Neural crest cell (in vitro differentiated cells): Measurements from ENCODE around the gene SRSF9. TPM values are rescaled to one million over a fixed set of nuclear protein-coding genes. Genes with fewer than 3 reads are reported as not detected.

Source experiments
- DNase-seq: peaks from one replicate; pipeline ENCODE4 v3.0.0; 2021; ENCODE audit warnings: low read depth, mixed read lengths, low spot score
- H3K27ac Mint-ChIP-seq: one replicate; pipeline ENCODE4 v1.8.0; 2021; ENCODE audit warnings: mild to moderate bottlenecking, mixed read lengths; ENCODE audit not compliant: unreplicated experiment
- H3K27me3 Mint-ChIP-seq: 2 replicates; pipeline ENCODE4 v1.8.0; 2021; ENCODE audit warnings: low read depth, mild to moderate bottlenecking, mixed read lengths
- H3K36me3 Mint-ChIP-seq: 2 replicates; pipeline ENCODE4 v1.8.0; 2021; ENCODE audit warnings: low read depth, mild to moderate bottlenecking, mixed read lengths
- H3K4me1 Mint-ChIP-seq: 2 replicates; pipeline ENCODE4 v1.8.0; 2021; ENCODE audit warnings: mixed read lengths
- H3K4me3 Mint-ChIP-seq: one replicate; pipeline ENCODE4 v1.8.0; 2021; ENCODE audit warnings: mild to moderate bottlenecking, mixed read lengths
- H3K9me3 Mint-ChIP-seq: 2 replicates; pipeline ENCODE4 v1.8.0; 2021; ENCODE audit warnings: mixed read lengths
- total RNA-seq: library from RNA; stranded (reverse); gene quantifications from 2 replicates; pipeline ENCODE4 v1.2.1, GENCODE V29; 2021
- TF ChIP-seq, protein P1 (sequence below): fragments of 200-600 bp; sonication (generic); conservative IDR thresholded peaks from 2 replicates; pipeline ENCODE4 v1.5.0; 2021; ENCODE audit warnings: antibody characterized with exemption, mild to moderate bottlenecking

Gene SRSF9
- total RNA-seq, 1 donor from 2014 or later = 361 TPM

DNA sequence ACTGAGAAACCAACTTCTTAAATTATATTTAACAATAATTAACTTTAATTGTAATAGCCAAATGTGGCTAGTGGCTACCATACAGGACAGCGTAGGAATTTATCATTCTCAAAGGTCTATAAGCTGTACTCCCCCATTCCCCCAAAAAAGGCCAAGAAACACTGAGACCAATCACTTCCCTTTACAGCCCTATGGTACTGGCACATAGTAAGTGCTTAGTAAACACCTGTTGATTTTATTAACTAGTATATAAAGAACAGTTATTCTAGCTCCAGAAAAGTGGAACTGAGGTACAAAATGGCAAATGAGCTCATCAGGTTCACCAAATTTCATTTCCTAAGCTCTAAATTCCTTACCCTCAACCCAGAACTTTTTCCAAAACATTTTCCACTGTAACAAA is 6.1 kb upstream of the SRSF9 start:
- H3K4me3 Mint-ChIP-seq = no peak overlapping the region
- H3K36me3 Mint-ChIP-seq = no peaks in the 10 kb centered on the region
- H3K27me3 Mint-ChIP-seq = no peaks in the 10 kb centered on the region
- H3K9me3 Mint-ChIP-seq = no peaks in the 10 kb centered on the region
- no peak for DNase-seq
- no peak overlapping the region for H3K27ac Mint-ChIP-seq
- TF ChIP-seq, protein P1, sequence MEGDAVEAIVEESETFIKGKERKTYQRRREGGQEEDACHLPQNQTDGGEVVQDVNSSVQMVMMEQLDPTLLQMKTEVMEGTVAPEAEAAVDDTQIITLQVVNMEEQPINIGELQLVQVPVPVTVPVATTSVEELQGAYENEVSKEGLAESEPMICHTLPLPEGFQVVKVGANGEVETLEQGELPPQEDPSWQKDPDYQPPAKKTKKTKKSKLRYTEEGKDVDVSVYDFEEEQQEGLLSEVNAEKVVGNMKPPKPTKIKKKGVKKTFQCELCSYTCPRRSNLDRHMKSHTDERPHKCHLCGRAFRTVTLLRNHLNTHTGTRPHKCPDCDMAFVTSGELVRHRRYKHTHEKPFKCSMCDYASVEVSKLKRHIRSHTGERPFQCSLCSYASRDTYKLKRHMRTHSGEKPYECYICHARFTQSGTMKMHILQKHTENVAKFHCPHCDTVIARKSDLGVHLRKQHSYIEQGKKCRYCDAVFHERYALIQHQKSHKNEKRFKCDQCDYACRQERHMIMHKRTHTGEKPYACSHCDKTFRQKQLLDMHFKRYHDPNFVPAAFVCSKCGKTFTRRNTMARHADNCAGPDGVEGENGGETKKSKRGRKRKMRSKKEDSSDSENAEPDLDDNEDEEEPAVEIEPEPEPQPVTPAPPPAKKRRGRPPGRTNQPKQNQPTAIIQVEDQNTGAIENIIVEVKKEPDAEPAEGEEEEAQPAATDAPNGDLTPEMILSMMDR = no peak
- H3K4me1 Mint-ChIP-seq = peaks cover 43% of the 10 kb centered on the region

DNA sequence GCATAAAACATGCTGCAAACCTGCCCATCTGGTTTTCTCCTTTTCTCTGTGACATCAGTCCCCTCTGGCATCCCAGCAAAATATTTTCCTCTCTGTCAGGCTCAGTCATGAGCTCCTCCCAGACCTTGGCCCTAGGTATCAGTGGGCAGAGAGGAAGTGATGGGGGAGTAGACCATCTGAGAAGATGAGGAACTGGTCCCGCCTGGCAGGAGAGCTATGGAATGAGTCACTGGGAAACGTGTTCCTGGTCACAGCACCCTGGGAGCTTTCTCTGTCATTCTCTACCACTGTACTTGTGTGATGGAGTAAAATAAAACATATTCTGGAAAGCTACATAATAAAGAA is 5.0 kb upstream of the SRSF9 start:
- Mint-ChIP-seq H3K27ac (no peak overlapping the region), H3K36me3 (no peaks in the 10 kb centered on the region), H3K4me3 (peak overlapping the region; percentile 36), H3K9me3 (no peaks in the 10 kb centered on the region), H3K27me3 (no peaks in the 10 kb centered on the region), H3K4me1 (peaks cover 36% of the 10 kb centered on the region)
- no peak for DNase-seq
- TF ChIP-seq, protein P1 = no peak

DNA sequence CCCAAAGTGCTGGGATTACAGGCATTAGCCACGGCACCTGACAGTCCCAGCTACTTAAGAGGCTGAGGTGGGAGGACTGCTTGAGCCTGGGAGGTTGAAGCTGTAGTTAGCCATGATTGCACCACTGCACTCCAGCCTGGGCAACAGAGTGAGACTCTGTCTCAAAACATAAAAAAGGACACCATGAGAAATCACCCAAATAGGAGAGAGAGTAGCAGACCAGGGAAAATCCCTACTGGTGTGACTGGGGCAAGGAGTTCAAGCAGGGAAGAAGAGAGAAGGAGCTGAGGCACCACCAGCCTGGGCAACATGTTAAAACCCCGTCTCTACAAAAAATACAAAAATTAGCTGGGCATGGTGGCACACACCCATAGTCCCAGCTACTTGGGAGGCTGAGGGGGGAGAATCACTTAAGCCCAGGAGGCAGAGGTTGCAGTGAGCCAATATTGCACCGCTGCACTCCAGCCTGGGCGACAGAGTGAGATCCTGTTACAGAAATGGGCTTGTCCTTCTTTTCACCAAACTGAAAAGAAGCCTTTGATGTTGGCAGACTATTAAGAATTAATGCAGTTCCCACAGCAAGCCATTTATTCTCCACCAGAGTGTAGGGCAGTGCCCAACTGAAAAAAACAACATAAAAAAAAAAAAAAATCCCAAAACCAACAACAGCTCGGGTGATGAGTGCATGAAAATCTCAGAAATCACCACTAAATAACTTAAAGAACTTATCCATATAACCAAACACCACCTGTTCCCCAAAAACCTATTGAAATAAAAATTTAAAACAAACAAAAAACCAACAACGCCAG is 4.5 kb upstream of the SRSF9 start:
- Mint-ChIP-seq H3K27ac (no peak overlapping the region), H3K4me3 (peak overlapping the region; percentile 36)

DNA sequence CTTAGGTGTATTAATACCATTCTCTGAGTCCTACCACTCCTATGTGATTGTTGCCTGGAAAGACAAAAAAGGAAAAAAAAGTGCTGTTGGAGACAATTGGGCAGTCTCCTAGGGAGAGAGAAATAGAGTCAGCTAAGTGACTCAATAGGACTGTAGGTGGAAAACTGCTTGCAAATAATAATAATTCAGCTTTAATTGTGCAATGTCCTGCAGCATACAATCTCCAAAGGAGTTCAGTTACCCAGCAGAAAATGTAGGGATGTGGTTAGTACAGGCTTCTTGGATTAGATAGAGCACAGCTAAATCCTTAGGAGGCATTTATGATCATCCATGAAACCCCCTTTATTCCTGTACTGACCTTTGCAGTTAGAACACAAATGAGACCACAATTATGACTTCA is 3.0 kb upstream of the SRSF9 start:
- Mint-ChIP-seq H3K27ac (no peak overlapping the region), H3K9me3 (no peaks in the 10 kb centered on the region), H3K27me3 (peaks cover 4% of the 10 kb centered on the region), H3K4me1 (peaks cover 43% of the 10 kb centered on the region), H3K36me3 (peaks cover under 1% of the 10 kb centered on the region), H3K4me3 (peak overlapping the region; percentile 4)
- TF ChIP-seq, protein P1 = no peak
- no peak for DNase-seq

More for the DNA sequence above, 4.5 kb upstream of the SRSF9 start:
- Mint-ChIP-seq H3K36me3 (no peaks in the 10 kb centered on the region), H3K4me1 (peaks cover 33% of the 10 kb centered on the region), H3K9me3 (no peaks in the 10 kb centered on the region), H3K27me3 (no peaks in the 10 kb centered on the region)
- TF ChIP-seq, protein P1 = no peak
- DNase-seq = no peak

DNA sequence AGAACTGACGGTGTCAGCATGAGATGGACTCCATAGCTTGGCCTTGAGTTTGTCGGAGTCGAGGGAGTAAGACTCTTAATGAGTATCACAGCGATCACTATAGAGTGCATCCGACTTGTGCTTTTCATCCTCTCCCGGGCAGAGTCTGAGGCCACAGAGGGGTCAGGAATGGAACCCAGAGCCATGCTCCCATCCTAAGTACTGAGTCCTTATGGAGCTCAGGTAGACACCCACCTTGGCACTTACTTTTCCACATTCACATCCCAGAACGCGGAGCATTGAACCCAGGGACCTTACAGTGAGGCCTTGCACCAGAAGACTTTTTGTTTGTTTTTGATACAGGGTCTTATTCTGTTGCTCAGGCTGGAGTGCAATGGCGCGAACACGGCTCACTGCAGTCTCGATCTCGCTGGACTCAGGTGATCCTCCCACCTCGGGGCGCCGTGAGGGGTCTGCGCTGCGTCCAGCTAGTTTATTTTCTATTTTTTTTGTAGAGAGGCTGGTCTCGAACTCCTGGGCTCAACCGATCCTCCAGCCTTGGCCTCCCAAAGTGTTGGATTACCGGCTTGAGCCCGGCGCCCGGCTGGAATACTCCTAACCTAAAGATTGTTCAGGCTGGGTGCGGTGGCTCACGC is 719 bp upstream of the SRSF9 start:
- peaks cover 50% of the 10 kb centered on the region for H3K4me1 Mint-ChIP-seq
- H3K36me3 Mint-ChIP-seq = peaks cover 7% of the 10 kb centered on the region
- TF ChIP-seq, protein P1 = no peak
- peak overlapping the region; percentile 99 for H3K4me3 Mint-ChIP-seq
- DNase-seq = no peak
- peaks cover 4% of the 10 kb centered on the region for H3K27me3 Mint-ChIP-seq
- no peaks in the 10 kb centered on the region for H3K9me3 Mint-ChIP-seq
- peak overlapping the region; percentile 99 for H3K27ac Mint-ChIP-seq
